ENCODE data around the gene C1QC.

C1QC gene

DNA sequence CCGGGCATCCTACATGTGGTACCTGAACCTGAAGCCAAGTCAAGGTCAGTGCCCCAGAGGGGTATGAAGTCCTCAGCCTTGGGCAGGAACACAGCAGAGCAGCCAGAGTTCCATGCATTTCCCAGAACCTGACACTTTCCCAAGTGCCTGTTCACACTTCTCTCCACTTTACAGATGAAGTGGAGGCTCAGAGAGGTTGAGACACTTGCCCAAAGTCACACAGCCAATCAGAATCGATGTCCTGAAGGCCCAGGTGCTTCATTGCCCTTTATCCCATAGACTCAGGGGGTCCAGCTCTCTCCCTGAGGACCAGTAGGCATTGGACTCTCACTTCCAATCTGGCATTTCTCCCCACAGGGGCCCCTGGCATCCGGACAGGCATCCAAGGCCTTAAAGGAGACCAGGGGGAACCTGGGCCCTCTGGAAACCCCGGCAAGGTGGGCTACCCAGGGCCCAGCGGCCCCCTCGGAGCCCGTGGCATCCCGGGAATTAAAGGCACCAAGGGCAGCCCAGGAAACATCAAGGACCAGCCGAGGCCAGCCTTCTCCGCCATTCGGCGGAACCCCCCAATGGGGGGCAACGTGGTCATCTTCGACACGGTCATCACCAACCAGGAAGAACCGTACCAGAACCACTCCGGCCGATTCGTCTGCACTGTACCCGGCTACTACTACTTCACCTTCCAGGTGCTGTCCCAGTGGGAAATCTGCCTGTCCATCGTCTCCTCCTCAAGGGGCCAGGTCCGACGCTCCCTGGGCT lies 4.8 kb upstream of the C1QC start:
- no peaks in the 10 kb centered on the region for H3K9me3 ChIP-seq (ENCODE audit: control insufficient read depth, low read length)
- no peak overlapping the region for H3K9ac ChIP-seq (ENCODE audit: low read length)
- no peak overlapping the region for H3K4me3 ChIP-seq (ENCODE audit: low read length)
- peaks cover 18% of the 10 kb centered on the region for H3K27me3 ChIP-seq (ENCODE audit: control insufficient read depth, insufficient read depth, low read length)
- no peaks in the 10 kb centered on the region for H3K36me3 ChIP-seq (ENCODE audit: control insufficient read depth, insufficient read depth, low read length)
- H3K4me1 ChIP-seq (ENCODE audit: control insufficient read depth, insufficient read depth, low read length), result no peaks in the 10 kb centered on the region

GRCh38 chr1:22639286-22639685 lies 4.1 kb upstream of the C1QC start:
- Histone ChIP-seq H3K9me3 (ENCODE audit: control insufficient read depth, low read length) (no peaks in the 10 kb centered on the region), H3K27me3 (ENCODE audit: control insufficient read depth, insufficient read depth, low read length) (peaks cover 18% of the 10 kb centered on the region), H3K4me1 (ENCODE audit: control insufficient read depth, insufficient read depth, low read length) (no peaks in the 10 kb centered on the region), H3K4me3 (ENCODE audit: low read length) (no peak overlapping the region), H3K36me3 (ENCODE audit: control insufficient read depth, insufficient read depth, low read length) (no peaks in the 10 kb centered on the region), H3K9ac (ENCODE audit: low read length) (no peak overlapping the region)

GRCh38 chr1:22641247-22641646 lies 2.2 kb upstream of the C1QC start:
- Histone ChIP-seq H3K4me3 (ENCODE audit: low read length) (no peak overlapping the region), H3K9ac (ENCODE audit: low read length) (no peak overlapping the region), H3K4me1 (ENCODE audit: control insufficient read depth, insufficient read depth, low read length) (no peaks in the 10 kb centered on the region), H3K27me3 (ENCODE audit: control insufficient read depth, insufficient read depth, low read length) (peaks cover 18% of the 10 kb centered on the region), H3K36me3 (ENCODE audit: control insufficient read depth, insufficient read depth, low read length) (no peaks in the 10 kb centered on the region), H3K9me3 (ENCODE audit: control insufficient read depth, low read length) (no peaks in the 10 kb centered on the region)

DNA sequence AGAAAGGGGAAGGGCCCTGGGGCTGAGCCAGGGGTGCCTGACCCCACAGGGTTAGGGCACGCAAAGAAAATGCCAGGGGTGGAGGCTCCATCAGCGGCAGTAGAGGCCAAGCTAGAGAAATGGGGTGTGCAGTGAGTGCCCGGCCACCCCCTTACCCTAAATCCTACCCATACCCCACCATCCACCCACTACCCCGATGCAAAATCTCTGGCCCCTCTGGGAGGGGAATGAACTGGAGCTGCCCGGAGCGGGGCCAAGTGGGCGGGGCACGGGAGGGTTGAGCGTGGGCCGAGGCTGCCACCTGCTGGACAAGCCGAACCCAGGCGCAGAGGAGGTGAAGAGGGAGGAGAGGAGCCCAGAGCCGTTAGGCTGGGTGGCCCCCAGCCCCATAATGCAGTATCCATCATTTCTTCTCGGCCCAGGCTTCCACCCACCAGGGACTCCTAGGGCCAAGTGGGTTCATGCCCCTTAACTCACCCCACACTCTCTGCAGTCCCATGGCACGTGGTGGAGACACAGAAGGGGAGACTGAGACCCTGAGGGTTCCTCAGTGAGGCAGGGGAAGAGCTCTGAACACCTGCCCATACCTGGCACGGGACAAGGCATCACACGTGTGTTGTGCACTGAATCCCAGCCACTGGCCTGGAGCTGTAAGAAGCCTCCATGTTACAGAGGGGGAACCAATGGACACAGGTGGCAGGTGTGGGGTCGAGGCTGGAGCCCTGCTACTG lies 1.4 kb upstream of the C1QC start:
- Histone ChIP-seq H3K4me1 (ENCODE audit: control insufficient read depth, insufficient read depth, low read length) (no peaks in the 10 kb centered on the region), H3K36me3 (ENCODE audit: control insufficient read depth, insufficient read depth, low read length) (no peaks in the 10 kb centered on the region), H3K27me3 (ENCODE audit: control insufficient read depth, insufficient read depth, low read length) (peaks cover 18% of the 10 kb centered on the region), H3K9ac (ENCODE audit: low read length) (no peak overlapping the region), H3K9me3 (ENCODE audit: control insufficient read depth, low read length) (no peaks in the 10 kb centered on the region), H3K4me3 (ENCODE audit: low read length) (no peak overlapping the region)

DNA sequence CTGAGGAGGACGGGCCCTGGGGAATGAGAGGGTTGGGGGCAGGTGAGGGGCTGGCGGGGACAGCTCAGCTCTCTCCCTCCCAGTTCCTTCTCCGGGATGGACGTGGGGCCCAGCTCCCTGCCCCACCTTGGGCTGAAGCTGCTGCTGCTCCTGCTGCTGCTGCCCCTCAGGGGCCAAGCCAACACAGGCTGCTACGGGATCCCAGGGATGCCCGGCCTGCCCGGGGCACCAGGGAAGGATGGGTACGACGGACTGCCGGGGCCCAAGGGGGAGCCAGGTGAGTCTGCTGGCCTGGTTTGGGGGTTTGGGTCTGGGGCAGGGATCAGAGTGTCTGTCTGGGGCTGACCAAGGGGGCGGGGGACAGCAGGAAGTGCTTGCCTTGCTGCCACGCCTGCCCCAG lies 495 bp downstream of the C1QC start:
- H3K27me3 ChIP-seq (ENCODE audit: control insufficient read depth, insufficient read depth, low read length), result peaks cover 14% of the 10 kb centered on the region
- no peak overlapping the region for H3K9ac ChIP-seq (ENCODE audit: low read length)
- no peaks in the 10 kb centered on the region for H3K36me3 ChIP-seq (ENCODE audit: control insufficient read depth, insufficient read depth, low read length)
- no peaks in the 10 kb centered on the region for H3K9me3 ChIP-seq (ENCODE audit: control insufficient read depth, low read length)
- H3K4me1 ChIP-seq (ENCODE audit: control insufficient read depth, insufficient read depth, low read length), result no peaks in the 10 kb centered on the region
- no peak overlapping the region for H3K4me3 ChIP-seq (ENCODE audit: low read length)

DNA sequence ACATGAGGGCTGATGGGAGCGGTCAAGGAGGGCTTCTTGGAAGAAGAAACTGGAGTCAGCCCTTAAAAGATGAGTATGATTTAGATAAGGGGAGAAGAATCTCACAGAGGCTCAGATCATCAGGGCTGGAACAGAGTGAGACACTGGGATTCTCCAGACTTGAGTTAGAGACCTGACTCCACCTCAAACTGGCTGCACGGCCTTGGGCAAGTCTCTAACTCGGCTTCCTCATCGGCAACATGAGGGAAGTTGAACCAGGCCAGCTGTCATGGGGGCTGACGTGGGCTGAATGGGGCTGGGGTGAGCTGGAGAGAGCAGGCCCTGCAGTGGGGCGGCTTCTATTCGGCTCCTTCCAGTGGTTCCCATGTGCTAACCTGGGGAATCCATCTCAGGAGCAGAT lies 2.5 kb downstream of the C1QC start:
- H3K36me3 ChIP-seq (ENCODE audit: control insufficient read depth, insufficient read depth, low read length), result no peaks in the 10 kb centered on the region
- H3K4me3 ChIP-seq (ENCODE audit: low read length), result no peak overlapping the region
- H3K4me1 ChIP-seq (ENCODE audit: control insufficient read depth, insufficient read depth, low read length), result no peaks in the 10 kb centered on the region
- H3K9me3 ChIP-seq (ENCODE audit: control insufficient read depth, low read length), result no peaks in the 10 kb centered on the region
- no peak overlapping the region for H3K9ac ChIP-seq (ENCODE audit: low read length)
- H3K27me3 ChIP-seq (ENCODE audit: control insufficient read depth, insufficient read depth, low read length), result peaks cover 12% of the 10 kb centered on the region

- H3K27me3 ChIP-seq (ENCODE audit: control insufficient read depth, insufficient read depth, low read length), result peaks cover 11% of the 10 kb centered on the region
- H3K4me1 ChIP-seq (ENCODE audit: control insufficient read depth, insufficient read depth, low read length), result no peaks in the 10 kb centered on the region
- no peaks in the 10 kb centered on the region for H3K9me3 ChIP-seq (ENCODE audit: control insufficient read depth, low read length)
- H3K36me3 ChIP-seq (ENCODE audit: control insufficient read depth, insufficient read depth, low read length), result no peaks in the 10 kb centered on the region
- H3K4me3 ChIP-seq (ENCODE audit: low read length), result no peak overlapping the region
- no peak overlapping the region for H3K9ac ChIP-seq (ENCODE audit: low read length)
These were observed 3.0 kb downstream of the C1QC start for GRCh38 chr1:22646384-22646783.

GRCh38 chr1:22650089-22650693 lies 6.8 kb downstream of the C1QC start:
- peaks cover 2% of the 10 kb centered on the region for H3K27me3 ChIP-seq (ENCODE audit: control insufficient read depth, insufficient read depth, low read length)
- no peak overlapping the region for H3K4me3 ChIP-seq (ENCODE audit: low read length)
- H3K36me3 ChIP-seq (ENCODE audit: control insufficient read depth, insufficient read depth, low read length), result no peaks in the 10 kb centered on the region
- no peaks in the 10 kb centered on the region for H3K9me3 ChIP-seq (ENCODE audit: control insufficient read depth, low read length)
- H3K4me1 ChIP-seq (ENCODE audit: control insufficient read depth, insufficient read depth, low read length), result no peaks in the 10 kb centered on the region
- H3K9ac ChIP-seq (ENCODE audit: low read length), result no peak overlapping the region

DNA sequence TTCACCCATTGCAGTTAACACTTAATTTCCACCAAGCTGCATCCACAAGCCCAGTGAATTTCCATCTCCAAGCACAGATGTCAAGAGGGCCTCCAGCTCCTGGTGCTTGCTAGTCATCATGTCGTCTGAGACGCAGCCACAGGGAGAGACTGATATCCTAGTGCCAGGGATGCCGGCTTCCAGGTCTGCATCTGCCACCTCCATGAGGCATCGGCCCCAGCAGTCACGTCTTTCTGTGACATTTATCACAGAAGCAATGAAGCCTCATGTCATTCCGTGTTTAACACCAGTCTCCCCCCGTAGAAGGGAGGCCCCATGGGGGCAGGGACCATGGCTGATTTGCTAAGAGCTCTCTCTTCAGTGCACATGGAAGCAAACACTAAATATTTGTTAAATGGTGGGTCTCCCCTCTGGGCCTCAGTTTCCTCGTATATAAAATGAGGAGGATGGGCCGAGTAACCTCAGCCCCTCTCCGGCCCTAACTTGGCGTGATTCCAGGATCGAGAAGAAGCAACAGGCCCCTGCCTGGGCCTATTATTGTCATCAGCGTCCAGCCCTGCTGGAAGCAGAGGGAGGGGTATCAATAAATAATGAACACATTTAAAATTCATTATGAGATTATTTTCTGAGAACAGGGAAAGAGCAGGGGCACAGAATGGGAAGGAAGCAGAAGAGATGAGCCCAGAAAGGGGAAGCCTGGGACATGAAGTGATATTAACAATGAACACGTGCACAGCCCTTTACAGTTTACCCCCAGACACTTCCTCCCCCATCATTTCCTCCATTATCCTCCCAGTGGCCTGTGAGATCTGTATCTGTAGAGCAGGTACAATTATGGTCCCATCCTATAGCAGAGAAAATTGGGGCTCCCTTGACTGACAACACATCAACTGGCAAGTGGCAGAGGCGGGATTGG lies 8.8 kb downstream of the C1QC start:
- H3K9ac ChIP-seq (ENCODE audit: low read length), result no peak overlapping the region
- H3K4me3 ChIP-seq (ENCODE audit: low read length), result no peak overlapping the region
- peaks cover 5% of the 10 kb centered on the region for H3K27me3 ChIP-seq (ENCODE audit: control insufficient read depth, insufficient read depth, low read length)
- no peaks in the 10 kb centered on the region for H3K4me1 ChIP-seq (ENCODE audit: control insufficient read depth, insufficient read depth, low read length)
- no peaks in the 10 kb centered on the region for H3K9me3 ChIP-seq (ENCODE audit: control insufficient read depth, low read length)
- H3K36me3 ChIP-seq (ENCODE audit: control insufficient read depth, insufficient read depth, low read length), result no peaks in the 10 kb centered on the region

DNA sequence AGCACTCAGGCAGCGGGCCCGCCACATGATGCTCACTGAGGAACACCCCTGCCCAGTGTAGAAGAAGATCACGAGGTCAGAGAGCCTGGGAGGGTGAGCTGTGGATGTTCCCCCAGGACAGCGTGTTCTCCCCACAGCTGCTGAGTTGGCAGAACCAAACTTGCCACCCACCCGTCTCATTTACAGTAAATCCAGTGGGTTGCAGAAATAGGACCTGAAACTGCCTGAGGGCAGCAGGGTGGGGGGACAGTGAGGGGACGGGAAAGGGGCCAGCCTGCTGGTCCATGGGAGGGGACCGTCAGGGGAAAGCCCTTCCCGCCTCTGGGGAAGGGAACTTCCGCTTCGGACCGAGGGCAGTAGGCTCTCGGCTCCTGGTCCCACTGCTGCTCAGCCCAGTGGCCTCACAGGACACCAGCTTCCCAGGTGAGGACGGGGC lies 9.5 kb downstream of the C1QC start, which contains the start of gene C1QB:
C1QB (plus strand) TSS at position 356 of the 436 bp plus-strand sequence. CDS start 6,227 bp downstream, outside the sequence.
- no peaks in the 10 kb centered on the region for H3K9me3 ChIP-seq (ENCODE audit: control insufficient read depth, low read length)
- H3K4me3 ChIP-seq (ENCODE audit: low read length), result no peak within 1 kb of the TSS
- H3K4me1 ChIP-seq (ENCODE audit: control insufficient read depth, insufficient read depth, low read length), result no peaks in the 10 kb centered on the region
- H3K36me3 ChIP-seq (ENCODE audit: control insufficient read depth, insufficient read depth, low read length), result no peaks in the 10 kb centered on the region
- no peak within 1 kb of the TSS for H3K9ac ChIP-seq (ENCODE audit: low read length)
- peaks cover 5% of the 10 kb centered on the region for H3K27me3 ChIP-seq (ENCODE audit: control insufficient read depth, insufficient read depth, low read length)

GRCh38 chr1:22654692-22655091 lies 11.3 kb downstream of the C1QC start:
- H3K9ac ChIP-seq (ENCODE audit: low read length), result no peak overlapping the region
- H3K27me3 ChIP-seq (ENCODE audit: control insufficient read depth, insufficient read depth, low read length), result peaks cover 5% of the 10 kb centered on the region
- no peaks in the 10 kb centered on the region for H3K4me1 ChIP-seq (ENCODE audit: control insufficient read depth, insufficient read depth, low read length)
- no peaks in the 10 kb centered on the region for H3K9me3 ChIP-seq (ENCODE audit: control insufficient read depth, low read length)
- no peak overlapping the region for H3K4me3 ChIP-seq (ENCODE audit: low read length)
- H3K36me3 ChIP-seq (ENCODE audit: control insufficient read depth, insufficient read depth, low read length), result no peaks in the 10 kb centered on the region

Data from mucosa of stomach (tissue), 1 donor.